ENCODE measurements around the gene ARHGAP8.

- TF ChIP-seq CTCF (IDR thresholded peaks at IDR 0.05) (no peak), POLR2AphosphoS5 (IDR thresholded peaks at IDR 0.05) (no peak)
These were observed 53.3 kb downstream of the ARHGAP8 start for GRCh38 chr22:44805711-44806110.
